H1 (cell line): ENCODE results near the gene DDX51. TPM values are rescaled to one million over a fixed set of nuclear protein-coding genes. Genes with fewer than 3 reads are reported as not detected.
A peak's percentile ranks its signal among the peaks of the same experiment; 100 is the strongest.

ENCODE experiments used
- CTCF ChIA-PET: fragments of 300-600 bp; sonication (Branson Sonifier 250); formaldehyde crosslinking; loops from one replicate; lab custom pipeline; 2021; ENCODE audit not compliant: partially characterized antibody; lab: Charles Lee
- POLR2A ChIA-PET: fragments of 300-600 bp; sonication (Branson Sonifier 250); formaldehyde crosslinking; loops from one replicate; lab custom pipeline; 2021; ENCODE audit warnings: inconsistent platforms; ENCODE audit not compliant: partially characterized antibody; lab: Charles Lee
- DNase-seq, 2 experiments: peaks; one replicate each; pipeline versions ENCODE4 v3.0.0 to v3.0.0-alpha.2; 2010 to 2022; ENCODE audit warnings: low spot score in 2 of 2, low read depth in 1 of 2, mixed read lengths in 1 of 2
- FAIRE-seq: peaks from 2 replicates; lab custom pipeline; 2011; peaks lifted over from hg19 to GRCh38; lab: Jason Lieb, UNC
- H2AFZ ChIP-seq: 2 replicates; pipeline ENCODE4 v1.8.1; 2012; ENCODE audit warnings: low read length, inconsistent platforms
- H2AK5ac ChIP-seq: 2 replicates; pipeline ENCODE4 v1.6.1; 2013; ENCODE audit warnings: low read depth, low read length
- H2BK120ac ChIP-seq: replicated peaks from 2 replicates; pipeline ENCODE3; 2013; ENCODE audit warnings: low read depth, low read length, inconsistent platforms
- H2BK12ac ChIP-seq: 2 replicates; pipeline ENCODE4 v1.6.1; 2013; ENCODE audit warnings: low read depth, low read length
- H2BK15ac ChIP-seq: 2 replicates; pipeline ENCODE4 v1.6.1; 2013; ENCODE audit warnings: low read length
- H2BK20ac ChIP-seq: 2 replicates; pipeline ENCODE4 v1.6.1; 2013; ENCODE audit warnings: low read length
- H2BK5ac ChIP-seq: 2 replicates; pipeline ENCODE4 v1.6.1; 2013; ENCODE audit warnings: low read depth, low read length
- H3K14ac ChIP-seq: 2 replicates; pipeline ENCODE4 v1.6.1; 2013; ENCODE audit warnings: inconsistent platforms; ENCODE audit not compliant: insufficient read length
- H3K18ac ChIP-seq: 2 replicates; pipeline ENCODE4 v1.6.1; 2013; ENCODE audit warnings: low read length; ENCODE audit errors: extremely low read depth
- H3K23ac ChIP-seq: 2 replicates; pipeline ENCODE4 v1.6.1; 2013; ENCODE audit warnings: inconsistent platforms; ENCODE audit not compliant: insufficient read length
- H3K23me2 ChIP-seq: 2 replicates; pipeline ENCODE4 v1.6.1; 2013; ENCODE audit warnings: low read depth, low read length
- H3K27ac ChIP-seq: 2 replicates; pipeline ENCODE4 v1.6.1; 2011; ENCODE audit warnings: low read depth, low read length, inconsistent platforms
- H3K27me3 ChIP-seq, 4 experiments: replicated peaks in 1 of 4; 1 replicate in 1 of 4; 2 replicates in 3 of 4; pipeline versions ENCODE4 v1.6.1 to v1.8.1; 2011 to 2013; ENCODE audit warnings: low read length in 3 of 4, mild to moderate bottlenecking in 3 of 4, inconsistent platforms in 2 of 4, mixed read lengths in 2 of 4, moderate library complexity in 1 of 4; ENCODE audit not compliant: control insufficient read depth in 3 of 4, insufficient read depth in 3 of 4; ENCODE audit errors: extremely low read depth in 1 of 4
- H3K36me3 ChIP-seq, 4 experiments: 2 replicates each; pipeline versions ENCODE4 v1.6.1 to v1.8.1; 2011 to 2013; ENCODE audit warnings: mild to moderate bottlenecking in 4 of 4, low read length in 3 of 4, moderate library complexity in 2 of 4, control low read depth in 1 of 4, inconsistent platforms in 1 of 4; ENCODE audit not compliant: insufficient read depth in 4 of 4, control insufficient read depth in 2 of 4
- H3K4ac ChIP-seq: replicated peaks from 2 replicates; pipeline ENCODE3; 2013; ENCODE audit warnings: low read length, low read depth, mixed read lengths, inconsistent platforms; ENCODE audit not compliant: insufficient read length
- H3K4me1 ChIP-seq, 4 experiments: replicated peaks in 1 of 4; 1 replicate in 1 of 4; 2 replicates in 3 of 4; pipeline versions ENCODE4 v1.6.1 to v1.8.1; 2011 to 2013; ENCODE audit warnings: low read length in 3 of 4, inconsistent platforms in 2 of 4, mixed read lengths in 1 of 4; ENCODE audit not compliant: insufficient read depth in 4 of 4, control insufficient read depth in 3 of 4
- H3K4me2 ChIP-seq, 2 experiments: 2 replicates each; pipeline versions ENCODE4 v1.6.1 to v1.8.1; 2011 to 2013; ENCODE audit warnings: low read depth in 2 of 2, low read length in 2 of 2, control low read depth in 1 of 2, inconsistent platforms in 1 of 2, mild to moderate bottlenecking in 1 of 2; ENCODE audit not compliant: insufficient read depth in 1 of 2
- H3K4me3 ChIP-seq, 4 experiments: fragments of 200-600, 300-600 bp in 1 of 4; sonication (generic), shearing (Covaris generic), sonication (Bioruptor Twin) in 1 of 4; 2 replicates each; pipeline versions ENCODE4 v1.5.1 to v1.8.1; 2011 to 2016; ENCODE audit warnings: low read length in 4 of 4, low read depth in 3 of 4, control low read depth in 2 of 4, inconsistent platforms in 2 of 4, mild to moderate bottlenecking in 2 of 4, mixed read lengths in 1 of 4, moderate library complexity in 1 of 4; ENCODE audit not compliant: insufficient read depth in 2 of 4; ENCODE audit errors: extremely low read depth in 1 of 4
- H3K56ac ChIP-seq: replicated peaks from 2 replicates; pipeline ENCODE3; 2013; ENCODE audit warnings: low read depth, mild to moderate bottlenecking, mixed read lengths, low read length, inconsistent platforms; ENCODE audit not compliant: insufficient read length
- H3K79me1 ChIP-seq: 2 replicates; pipeline ENCODE4 v1.6.1; 2013; ENCODE audit warnings: low read depth, low read length, control low read depth
- H3K79me2 ChIP-seq, 2 experiments: 2 replicates each; pipeline versions ENCODE4 v1.6.1 to v1.8.1; 2012 to 2013; ENCODE audit warnings: low read length in 2 of 2, mild to moderate bottlenecking in 2 of 2, inconsistent platforms in 1 of 2; ENCODE audit not compliant: insufficient read depth in 2 of 2, control insufficient read depth in 1 of 2
- H3K9ac ChIP-seq, 4 experiments: replicated peaks in 1 of 4; 1 replicate in 1 of 4; 2 replicates in 3 of 4; pipeline versions ENCODE4 v1.6.1 to v1.8.1; 2011 to 2013; ENCODE audit warnings: low read depth in 3 of 4, low read length in 3 of 4, control low read depth in 2 of 4, mild to moderate bottlenecking in 2 of 4, moderate library complexity in 2 of 4, inconsistent platforms in 1 of 4; ENCODE audit errors: extremely low read depth in 1 of 4
- H3K9me3 ChIP-seq, 2 experiments: 2 replicates each; pipeline versions ENCODE4 v1.6.1 to v1.8.1; 2012 to 2013; ENCODE audit warnings: mild to moderate bottlenecking in 2 of 2, moderate library complexity in 2 of 2, control low read depth in 1 of 2, inconsistent platforms in 1 of 2, low read depth in 1 of 2, low read length in 1 of 2, mixed read lengths in 1 of 2; ENCODE audit not compliant: insufficient read depth in 2 of 2
- H4K20me1 ChIP-seq, 2 experiments: replicated peaks in 1 of 2; 2 replicates each; pipeline versions ENCODE3 to v1.8.1; 2011 to 2013; ENCODE audit warnings: inconsistent platforms in 2 of 2, low read length in 2 of 2, mild to moderate bottlenecking in 1 of 2; ENCODE audit not compliant: insufficient read depth in 2 of 2, control insufficient read depth in 1 of 2
- H4K5ac ChIP-seq: 2 replicates; pipeline ENCODE4 v1.6.1; 2013; ENCODE audit warnings: low read length, low read depth, mixed read lengths, inconsistent platforms; ENCODE audit not compliant: insufficient read length
- H4K8ac ChIP-seq: 2 replicates; pipeline ENCODE4 v1.8.0; 2013; ENCODE audit warnings: mild to moderate bottlenecking, moderate library complexity, low read length, inconsistent platforms; ENCODE audit not compliant: insufficient read depth; ENCODE audit errors: extremely low read depth
- H4K91ac ChIP-seq: replicated peaks from 2 replicates; pipeline ENCODE3; 2013; ENCODE audit warnings: low read length, mixed read lengths, inconsistent platforms; ENCODE audit not compliant: insufficient read length
- E2F6 ChIP-seq: IDR thresholded peaks from 2 replicates; pipeline ENCODE4 v1.6.1; 2012; ENCODE audit warnings: inconsistent platforms
- SP4 ChIP-seq: IDR thresholded peaks from 2 replicates; pipeline ENCODE4 v1.6.1; 2012; ENCODE audit warnings: low read length, inconsistent platforms
- WGBS, 2 experiments: shearing (Covaris generic) in 1 of 2; methylation state at CpG; one replicate each; pipeline versions ENCODE4 v1.1.6 to v1.1.7; 2013 to 2015; ENCODE audit warnings: low lambda C conversion rate in 2 of 2, mixed read lengths in 2 of 2, inconsistent platforms in 1 of 2, low coverage in 1 of 2, missing lambda C conversion rate in 1 of 2; ENCODE audit not compliant: insufficient replicate concordance in 2 of 2, insufficient coverage in 1 of 2, insufficient read length in 1 of 2; ENCODE audit errors: extremely low coverage in 1 of 2, missing lambda C conversion rate in 1 of 2; 5-methylcytosine and 5-hydroxymethylcytosine counted together
- polyA plus RNA-seq, 7 experiments: library from polyadenylated mRNA; depleted of rRNA in 3 of 7; stranded (reverse) in 5 of 7; unstranded in 2 of 7; fragments of >200 nt in 5 of 7; fragments of 200-250 nt in 2 of 7; gene quantifications; 1 replicate in 5 of 7; 2 replicates in 1 of 7; 4 replicates in 1 of 7; pipeline versions ENCODE4 v1.2.1 to v1.2.3, GENCODE V29; 2011 to 2013; ENCODE audit warnings: missing spikeins in 2 of 7, mixed read lengths in 2 of 7
- total RNA-seq: library from RNA; stranded (reverse); fragmentation: NEBNext Ultra II Directional; extraction: Animal tissue kit (Norgen Biotek cat#: 25700); gene quantifications from 2 replicates; pipeline ENCODE4 v1.2.1, GENCODE V29; 2021

DDX51 gene
- total and polyA plus RNA-seq, 2 of the 8 experiments (the other 6 are each of a cell fraction or from before 2014, with no cell fraction given), result 11.2 to 24.4 TPM

- no peak overlapping the region for H2BK15ac ChIP-seq
- H3K4me1 ChIP-seq, result peaks cover 0 to 3% (median 1%) of the 10 kb centered on the region in 4 experiments; a peak in 4 of 7 replicates
- H3K79me2 ChIP-seq, result peaks cover 0 to 3% of the 10 kb centered on the region in 2 experiments; a peak in 1 of 4 replicates
- H3K9ac ChIP-seq, result no peak overlapping the region
- peaks cover 31% of the 10 kb centered on the region for H3K23me2 ChIP-seq
- WGBS, 2 experiments, result 81% methylated on average over 21 of the region's 21 CpGs; no CpG with 5 or more reads in 1 of the 2 experiments
- no peak overlapping the region for H4K91ac ChIP-seq
- POLR2A ChIA-PET, result interaction anchor here (0.9 kb wide), 3 partner anchors 9 to 174 kb away, joined by 3 to 6 read pairs (median 3); partner anchors contain the start of genes DDX51 and NOC4L
- peaks cover 0 to 31% of the 10 kb centered on the region in 2 experiments for H4K20me1 ChIP-seq
- TF ChIP-seq SP4, result no peak
- 0 out of 2 replicates have a peak, but pooled peaks have one; percentile 24 for TF ChIP-seq E2F6
- TF ChIP-seq, all 59 proteins: peak for 1
- H3K18ac ChIP-seq, result no peak overlapping the region
- H3K4me3 ChIP-seq, result no peak overlapping the region
- H3K36me3 ChIP-seq, result peaks cover 8 to 36% (median 24%) of the 10 kb centered on the region in 4 experiments; a peak in 7 of 8 replicates
- CTCF ChIA-PET, result interaction anchor here (0.6 to 1.4 kb wide), 17 partner anchors 9 to 407 kb away, joined by 3 to 10 read pairs (median 4); no protein-coding TSS in a partner anchor
- H2AK5ac ChIP-seq, result no peak overlapping the region
- DNase-seq (no peak), FAIRE-seq (no peak)
- H3K27me3 ChIP-seq, result no peaks in the 10 kb centered on the region; a peak in 2 of 7 replicates
- H3K56ac ChIP-seq, result no peak overlapping the region
- H3K23ac ChIP-seq, result no peak overlapping the region
- H2BK12ac ChIP-seq, result no peak overlapping the region; the same call in 1 of the 2 replicates
- H3K4me2 ChIP-seq, result 0 out of 4 replicates have a peak overlapping the region, but pooled peaks of 1 of the 2 experiments have one; percentile 17
- peaks cover 10% of the 10 kb centered on the region; the same call in 1 of the 2 replicates for H3K79me1 ChIP-seq
- no peak overlapping the region for H2BK5ac ChIP-seq
- H3K4ac ChIP-seq, result peak overlapping the region; percentile 78
- no peak overlapping the region for H3K27ac ChIP-seq
- no peak overlapping the region for H2BK120ac ChIP-seq
- H3K14ac ChIP-seq, result no peak overlapping the region
- peaks cover 3 to 20% of the 10 kb centered on the region in 2 experiments; a peak in 3 of 4 replicates for H3K9me3 ChIP-seq
- peak overlapping the region; percentile 82 for H4K8ac ChIP-seq
- H4K5ac ChIP-seq, result no peak overlapping the region
- H2BK20ac ChIP-seq, result no peak overlapping the region
- H2AFZ ChIP-seq, result no peak overlapping the region
Observed at GRCh38 chr12:132154341-132154761, 10.2 kb upstream of the DDX51 start.
